K562 (cell line): Measurements from ENCODE around the gene DYSF. TPM values are rescaled to one million over a fixed set of nuclear protein-coding genes. Genes with fewer than 3 reads are reported as not detected.

Experiments used
- ATAC-seq: fragments of 200-7000 bp; cut with Tn5 transposase; 3 replicates; pipeline ENCODE4 v1.9.1; 2020; ENCODE audit warnings: moderate library complexity
- BruUV-seq: library from RNA; stranded (reverse); fragments of 400-500 nt; replicated peaks from 2 replicates; lab custom pipeline; 2021; lab: Mats Ljungman, UMichigan
- CTCF ChIA-PET: fragments of 300-600 bp; formaldehyde crosslinking; extraction: SDS; loops from one replicate; lab custom pipeline; 2021; ENCODE audit warnings: low intra/inter-chr PET ratio; lab: Yijun Ruan, JAX
- POLR2A ChIA-PET: fragments of 300-600, 350-650 bp; sonication (Branson Sonifier 250); formaldehyde crosslinking; extraction: SDS; loops from one replicate; lab custom pipeline; 2021; ENCODE audit warnings: antibody characterized with exemption, inconsistent platforms; lab: Yijun Ruan, JAX
- DNase-seq, 4 experiments: peaks; one replicate each; pipeline versions ENCODE4 v3.0.0 to v3.0.0-alpha.2; 2011 to 2018; ENCODE audit warnings: low spot score in 3 of 4, mixed read lengths in 3 of 4; ENCODE audit errors: extremely low read depth in 1 of 4
- FAIRE-seq: peaks from 2 replicates; lab custom pipeline; 2011; peaks lifted over from hg19 to GRCh38; lab: Jason Lieb, UNC
- H2AFZ ChIP-seq: 2 replicates; pipeline ENCODE4 v1.6.0; 2011; ENCODE audit warnings: low read depth, low read length, control low read depth, inconsistent platforms
- H3K27ac ChIP-seq: fragments of 200-600 bp; 3 replicates; pipeline ENCODE4 v1.8.0; 2011; ENCODE audit warnings: low read depth, mild to moderate bottlenecking, control low read depth, inconsistent platforms, low read length, moderate library complexity, mixed read lengths; ENCODE audit errors: extremely low read depth
- H3K27me3 ChIP-seq, 2 experiments: fragments of 300-600 bp in 1 of 2; 2 replicates in 1 of 2; 3 replicates in 1 of 2; pipeline versions ENCODE4 v1.6.0 to v1.8.0; 2011; ENCODE audit warnings: inconsistent platforms in 2 of 2, low read length in 2 of 2, mild to moderate bottlenecking in 1 of 2, mixed read lengths in 1 of 2, moderate library complexity in 1 of 2; ENCODE audit not compliant: control insufficient read depth in 2 of 2, insufficient read depth in 2 of 2
- H3K36me3 ChIP-seq: fragments of 300-600 bp; 3 replicates; pipeline ENCODE4 v1.8.0; 2011; ENCODE audit warnings: mild to moderate bottlenecking, low read length, inconsistent platforms; ENCODE audit not compliant: control insufficient read depth, insufficient read depth
- H3K4me1 ChIP-seq, 2 experiments: fragments of 200-600 bp in 1 of 2; replicated peaks in 1 of 2; 2 replicates in 1 of 2; 3 replicates in 1 of 2; pipeline versions ENCODE4 v1.5.1 to v1.8.0; 2011; ENCODE audit warnings: inconsistent platforms in 2 of 2, low read length in 2 of 2, mild to moderate bottlenecking in 1 of 2, mixed read lengths in 1 of 2, moderate library complexity in 1 of 2; ENCODE audit not compliant: control insufficient read depth in 2 of 2, insufficient read depth in 2 of 2
- H3K4me2 ChIP-seq: 2 replicates; pipeline ENCODE4 v1.6.1; 2011; ENCODE audit warnings: low read length, control low read depth, inconsistent platforms, mixed read lengths; ENCODE audit not compliant: insufficient read depth
- H3K4me3 ChIP-seq: fragments of 200-600 bp; sonication (generic), shearing (Covaris generic); 2 replicates; pipeline ENCODE4 v1.5.1; 2016; ENCODE audit warnings: control low read depth, inconsistent platforms
- H3K79me2 ChIP-seq: fragments of 200-600 bp; 3 replicates; pipeline ENCODE4 v1.8.0; 2011; ENCODE audit warnings: low read length, inconsistent platforms; ENCODE audit not compliant: control insufficient read depth, insufficient read depth
- H3K9ac ChIP-seq, 2 experiments: 2 replicates each; pipeline versions ENCODE4 v1.6.0 to v1.6.1; 2011; ENCODE audit warnings: low read depth in 2 of 2, low read length in 2 of 2, control low read depth in 1 of 2, inconsistent platforms in 1 of 2, mild to moderate bottlenecking in 1 of 2, mixed read lengths in 1 of 2; ENCODE audit not compliant: insufficient read depth in 1 of 2
- H3K9me1 ChIP-seq: one replicate; pipeline ENCODE4 v1.6.0; 2011; ENCODE audit warnings: inconsistent platforms, mild to moderate bottlenecking, low read length, moderate library complexity; ENCODE audit not compliant: control insufficient read depth, insufficient read depth
- H3K9me3 ChIP-seq: replicated peaks from 2 replicates; pipeline ENCODE4 v1.5.1; 2011; ENCODE audit warnings: low read depth, low read length, inconsistent platforms; ENCODE audit not compliant: control insufficient read depth, insufficient read depth
- H4K20me1 ChIP-seq: replicated peaks from 2 replicates; pipeline ENCODE4 v1.6.1; 2011; ENCODE audit warnings: low read length, inconsistent platforms, mixed read lengths; ENCODE audit not compliant: control insufficient read depth, insufficient read depth
- CBFB ChIP-seq: sonication (generic); formaldehyde crosslinking; IDR thresholded peaks from 2 replicates; pipeline ENCODE4 v1.4.0; 2020; ENCODE audit warnings: mild to moderate bottlenecking, missing genetic modification reagents
- HOXB6 ChIP-seq: fragments of 250-450 bp; sonication (Bioruptor Pico); IDR thresholded peaks from 2 replicates; pipeline ENCODE4 v1.5.1; 2022; ENCODE audit warnings: mild to moderate bottlenecking, borderline replicate concordance
- KLF16 ChIP-seq: IDR thresholded peaks from 2 replicates; pipeline ENCODE4 v1.6.1; 2016; ENCODE audit warnings: antibody characterized with exemption
- NEUROD1 ChIP-seq: fragments of 150-350 bp; IDR thresholded peaks from 2 replicates; pipeline ENCODE4 v1.6.1; 2014; ENCODE audit warnings: borderline replicate concordance, low read length, low read depth; ENCODE audit not compliant: partially characterized antibody
- SIX5 ChIP-seq, 2 experiments: IDR thresholded peaks; 2 replicates each; pipeline ENCODE4 v1.6.1; 2011; ENCODE audit warnings: low read length in 2 of 2, borderline replicate concordance in 1 of 2, low read depth in 1 of 2, mild to moderate bottlenecking in 1 of 2, moderate library complexity in 1 of 2; ENCODE audit not compliant: insufficient read depth in 1 of 2
- TOE1 ChIP-seq, 2 experiments: fragments of 450-650 bp in 1 of 2; sonication (generic) in 1 of 2; formaldehyde crosslinking in 1 of 2; IDR thresholded peaks; 2 replicates each; pipeline versions ENCODE4 v1.7.1 to v1.8.0; 2016 to 2022; ENCODE audit warnings: borderline replicate concordance in 2 of 2, mild to moderate bottlenecking in 2 of 2, antibody characterized with exemption in 1 of 2, inconsistent platforms in 1 of 2, low read depth in 1 of 2, missing genetic modification reagents in 1 of 2, moderate library complexity in 1 of 2
- U2AF1 ChIP-seq: fragments of 200-400 bp; formaldehyde crosslinking; optimal IDR thresholded peaks from 2 replicates; pipeline ENCODE3; 2017; ENCODE audit warnings: mild to moderate bottlenecking, low read depth, low read length, moderate library complexity
- UBTF ChIP-seq, 2 experiments: IDR thresholded peaks; 2 replicates each; pipeline ENCODE4 v1.6.1; 2012; ENCODE audit warnings: improper control_type of control experiment in 2 of 2, low read depth in 2 of 2, low read length in 2 of 2, borderline replicate concordance in 1 of 2
- USF1 ChIP-seq: sonication (generic); formaldehyde crosslinking; IDR thresholded peaks from 2 replicates; pipeline ENCODE4 v1.9.0; 2022; ENCODE audit warnings: mild to moderate bottlenecking, missing genetic modification reagents
- ZBTB2 ChIP-seq: fragments of 450-650 bp; IDR thresholded peaks from 2 replicates; pipeline ENCODE4 v1.6.1; 2016; ENCODE audit warnings: antibody characterized with exemption
- ZNF79 ChIP-seq: fragments of 250-450 bp; sonication (Bioruptor Pico); IDR thresholded peaks from 2 replicates; pipeline ENCODE4 v1.4.0; 2020; ENCODE audit warnings: low read depth, mild to moderate bottlenecking, moderate library complexity
- WGBS: fragments of 100-300 bp; shearing (Covaris generic); methylation state at CpG from one replicate; pipeline ENCODE4 v1.1.6; 2016; ENCODE audit warnings: low coverage, mixed read lengths; ENCODE audit not compliant: insufficient coverage; ENCODE audit errors: missing lambda C conversion rate; 5-methylcytosine and 5-hydroxymethylcytosine counted together
- in situ Hi-C: fragments of 300-500 bp; cut with MboI; formaldehyde crosslinking; loops from 4 replicates; pipeline ENCODE4 v1.15.0; 2018; ENCODE audit warnings: inconsistent platforms, mixed read lengths
- intact Hi-C: fragments of 100-400 bp; cut with micrococcal nuclease; formaldehyde crosslinking; loops from 2 replicates; pipeline ENCODE4 v1.14.2; 2022
- polyA plus RNA-seq, 8 experiments: library from polyadenylated mRNA; depleted of rRNA in 4 of 8; stranded (reverse) in 5 of 8; unstranded in 3 of 8; fragments of >200 nt; fragmentation: Nextera tagmentation in 2 of 8; fragmentation: Illumina TruSeq in 1 of 8; extraction: Ambion mirVana in 2 of 8; extraction: Trizol in 1 of 8; gene quantifications; 2 replicates each; pipeline versions ENCODE4 v1.2.1 to v1.2.3, GENCODE V29; 2011 to 2014; ENCODE audit warnings: inconsistent platforms in 1 of 8, missing spikeins in 1 of 8
- total RNA-seq, 7 experiments: library from RNA; depleted of rRNA in 6 of 7; stranded (reverse); fragments of >200 nt in 6 of 7; fragmentation: Illumina TruSeq in 2 of 7; extraction: Trizol in 2 of 7; gene quantifications; 2 replicates each; pipeline versions ENCODE4 v1.2.1 to v1.2.3, GENCODE V29; 2011 to 2021; ENCODE audit warnings: low replicate concordance in 1 of 7

DYSF gene
- total and polyA plus RNA-seq, 9 of the 15 experiments (the other 6 are each of a cell fraction or from before 2014, with no cell fraction given): 0.01 to 0.80 (median 0.29) TPM

- H3K79me2 ChIP-seq: no peaks in the 10 kb centered on the region
- no TSS peak for BruUV-seq
- no peak overlapping the region for H3K9ac ChIP-seq
- intact Hi-C loops (no loop called here), in situ Hi-C loops (loop anchor here (5.0 kb wide), 1 partner anchor 233 kb away; no protein-coding TSS in a partner anchor)
- peaks cover 0 to 4% of the 10 kb centered on the region in 2 experiments; a peak in 2 of 5 replicates for H3K27me3 ChIP-seq
- H4K20me1 ChIP-seq: no peaks in the 10 kb centered on the region; the same call in 1 of the 2 replicates
- WGBS: 7% methylated on average over 8 of the region's 9 CpGs
- ATAC-seq (no peak), FAIRE-seq (no peak), DNase-seq (no peak)
- CTCF ChIA-PET: no interaction called here
- POLR2A ChIA-PET: no interaction called here
- no peak overlapping the region for H2AFZ ChIP-seq
- H3K4me3 ChIP-seq: no peak overlapping the region
- H3K9me3 ChIP-seq: no peaks in the 10 kb centered on the region
- H3K36me3 ChIP-seq: no peaks in the 10 kb centered on the region
- no peak overlapping the region for H3K4me2 ChIP-seq
- no peaks in the 10 kb centered on the region for H3K9me1 ChIP-seq
- no peaks in the 10 kb centered on the region for H3K4me1 ChIP-seq
- H3K27ac ChIP-seq: no peak overlapping the region
- TF ChIP-seq UBTF (IDR thresholded peaks at IDR 0.05; ENCODE audit: borderline replicate concordance in 1 of 2, low read depth in 2 of 2, low read length in 2 of 2) (no peak), ZNF79 (CRISPR knock-in tag) (no peak), U2AF1 (no peak), KLF16 (no peak), USF1 (CRISPR knock-in tag) (no peak), HOXB6 (CRISPR knock-in tag) (no peak), SIX5 (IDR thresholded peaks at IDR 0.05; ENCODE audit: borderline replicate concordance in 1 of 2, insufficient read depth in 1 of 2, low read depth in 1 of 2, low read length in 2 of 2) (no peak), ZBTB2 (no peak), CBFB (CRISPR knock-in tag) (no peak), TOE1 (IDR thresholded peaks at IDR 0.05; ENCODE audit: borderline replicate concordance) (no peak), TOE1 (CRISPR knock-in tag; IDR thresholded peaks at IDR 0.05; ENCODE audit: borderline replicate concordance, low read depth) (no peak), NEUROD1 (no peak)
Measured at GRCh38 chr2:71554028-71554705, 100.8 kb downstream of the DYSF start.
